Activated T-cell treated with anti-CD3 and anti-CD28 coated beads, Interleukin-2, amount 50 U/mL, for 48 hours (primary cell): ENCODE measurements around the gene LINGO1.

ENCODE experiments used
- DNase-seq, 2 experiments: peaks; one replicate each; pipeline ENCODE4 v3.0.0-alpha.2; 2020

Gene LINGO1

GRCh38 chr15:77630956-77631744 is 1.6 kb downstream of the LINGO1 start:
- DNase-seq: no peak

- DNase-seq: no peak
Measured at GRCh38 chr15:77630056-77630455, 2.7 kb downstream of the LINGO1 start.

- no peak for DNase-seq
Measured at GRCh38 chr15:77629070-77630030, 3.4 kb downstream of the LINGO1 start.

GRCh38 chr15:77628010-77628409 is 4.7 kb downstream of the LINGO1 start:
- no peak for DNase-seq

GRCh38 chr15:77627581-77627980 is 5.1 kb downstream of the LINGO1 start:
- DNase-seq: no peak

- DNase-seq: no peak
Measured at GRCh38 chr15:77627067-77627466, 5.6 kb downstream of the LINGO1 start.

GRCh38 chr15:77626002-77626401 is 6.7 kb downstream of the LINGO1 start:
- no peak for DNase-seq

GRCh38 chr15:77625376-77625775 is 7.3 kb downstream of the LINGO1 start:
- no peak for DNase-seq

- no peak for DNase-seq
Measured at GRCh38 chr15:77624868-77625267, 7.8 kb downstream of the LINGO1 start.

- DNase-seq: no peak
Measured at GRCh38 chr15:77623755-77624524, 8.8 kb downstream of the LINGO1 start.

GRCh38 chr15:77622934-77623754 is 9.6 kb downstream of the LINGO1 start:
- DNase-seq: no peak

- no peak for DNase-seq
Measured at GRCh38 chr15:77622209-77622933, 10.3 kb downstream of the LINGO1 start.

- no peak for DNase-seq
Measured at GRCh38 chr15:77621847-77622208, 10.9 kb downstream of the LINGO1 start.

- DNase-seq: no peak
Measured at GRCh38 chr15:77620960-77621647, 11.6 kb downstream of the LINGO1 start.

- DNase-seq: no peak
Measured at GRCh38 chr15:77620297-77620696, 12.4 kb downstream of the LINGO1 start.

- DNase-seq: no peak
Measured at GRCh38 chr15:77619883-77620282, 12.8 kb downstream of the LINGO1 start.

GRCh38 chr15:77617476-77618230 is 15.1 kb downstream of the LINGO1 start:
- peak in 1 of 2 experiments; percentile 23 for DNase-seq

GRCh38 chr15:77616072-77616471 is 16.6 kb downstream of the LINGO1 start:
- DNase-seq: no peak

- DNase-seq: no peak
Measured at GRCh38 chr15:77615472-77615871, 17.2 kb downstream of the LINGO1 start.

- DNase-seq: no peak
Measured at GRCh38 chr15:77614251-77614806, 18.4 kb downstream of the LINGO1 start.
